Retinal pigment epithelial cell (primary cell): Measurements from ENCODE around the gene MPV17.
"Not testable (repeated sequence)": the region's sequence is repeated elsewhere in the genome, so short reads cannot be mapped to it uniquely, and the experiment has no call there.

ENCODE experiments used
- DNase-seq: peaks from one replicate; pipeline ENCODE4 v3.0.0-alpha.2; 2010; ENCODE audit warnings: low read depth
- H3K4me3 ChIP-seq: 2 replicates; pipeline ENCODE4 v1.5.1; 2011; ENCODE audit warnings: mild to moderate bottlenecking, low read length, control low read depth, moderate library complexity
- TF ChIP-seq, protein P1 (sequence below): conservative IDR thresholded peaks from 2 replicates; pipeline ENCODE4 v1.5.1; 2011; ENCODE audit warnings: low read depth, low read length, control low read depth, inconsistent platforms

MPV17 gene

DNA sequence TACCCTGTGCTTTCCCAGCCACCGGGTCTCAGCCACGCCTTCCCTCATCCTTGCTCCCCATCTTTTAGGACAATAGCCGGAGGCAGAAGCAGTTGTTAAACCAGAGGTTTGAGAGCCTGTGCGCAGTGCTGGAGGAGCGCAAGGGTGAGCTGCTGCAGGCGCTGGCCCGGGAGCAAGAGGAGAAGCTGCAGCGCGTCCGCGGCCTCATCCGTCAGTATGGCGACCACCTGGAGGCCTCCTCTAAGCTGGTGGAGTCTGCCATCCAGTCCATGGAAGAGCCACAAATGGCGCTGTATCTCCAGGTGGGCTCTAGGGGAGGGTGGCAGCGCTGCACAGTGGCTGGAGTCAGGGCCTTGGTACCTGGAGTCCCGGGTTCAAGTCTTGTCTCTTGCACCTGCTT, 17.4 kb downstream of the MPV17 start:
- TF ChIP-seq, protein P1, sequence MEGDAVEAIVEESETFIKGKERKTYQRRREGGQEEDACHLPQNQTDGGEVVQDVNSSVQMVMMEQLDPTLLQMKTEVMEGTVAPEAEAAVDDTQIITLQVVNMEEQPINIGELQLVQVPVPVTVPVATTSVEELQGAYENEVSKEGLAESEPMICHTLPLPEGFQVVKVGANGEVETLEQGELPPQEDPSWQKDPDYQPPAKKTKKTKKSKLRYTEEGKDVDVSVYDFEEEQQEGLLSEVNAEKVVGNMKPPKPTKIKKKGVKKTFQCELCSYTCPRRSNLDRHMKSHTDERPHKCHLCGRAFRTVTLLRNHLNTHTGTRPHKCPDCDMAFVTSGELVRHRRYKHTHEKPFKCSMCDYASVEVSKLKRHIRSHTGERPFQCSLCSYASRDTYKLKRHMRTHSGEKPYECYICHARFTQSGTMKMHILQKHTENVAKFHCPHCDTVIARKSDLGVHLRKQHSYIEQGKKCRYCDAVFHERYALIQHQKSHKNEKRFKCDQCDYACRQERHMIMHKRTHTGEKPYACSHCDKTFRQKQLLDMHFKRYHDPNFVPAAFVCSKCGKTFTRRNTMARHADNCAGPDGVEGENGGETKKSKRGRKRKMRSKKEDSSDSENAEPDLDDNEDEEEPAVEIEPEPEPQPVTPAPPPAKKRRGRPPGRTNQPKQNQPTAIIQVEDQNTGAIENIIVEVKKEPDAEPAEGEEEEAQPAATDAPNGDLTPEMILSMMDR = no peak
- H3K4me3 ChIP-seq = no peak overlapping the region

DNA sequence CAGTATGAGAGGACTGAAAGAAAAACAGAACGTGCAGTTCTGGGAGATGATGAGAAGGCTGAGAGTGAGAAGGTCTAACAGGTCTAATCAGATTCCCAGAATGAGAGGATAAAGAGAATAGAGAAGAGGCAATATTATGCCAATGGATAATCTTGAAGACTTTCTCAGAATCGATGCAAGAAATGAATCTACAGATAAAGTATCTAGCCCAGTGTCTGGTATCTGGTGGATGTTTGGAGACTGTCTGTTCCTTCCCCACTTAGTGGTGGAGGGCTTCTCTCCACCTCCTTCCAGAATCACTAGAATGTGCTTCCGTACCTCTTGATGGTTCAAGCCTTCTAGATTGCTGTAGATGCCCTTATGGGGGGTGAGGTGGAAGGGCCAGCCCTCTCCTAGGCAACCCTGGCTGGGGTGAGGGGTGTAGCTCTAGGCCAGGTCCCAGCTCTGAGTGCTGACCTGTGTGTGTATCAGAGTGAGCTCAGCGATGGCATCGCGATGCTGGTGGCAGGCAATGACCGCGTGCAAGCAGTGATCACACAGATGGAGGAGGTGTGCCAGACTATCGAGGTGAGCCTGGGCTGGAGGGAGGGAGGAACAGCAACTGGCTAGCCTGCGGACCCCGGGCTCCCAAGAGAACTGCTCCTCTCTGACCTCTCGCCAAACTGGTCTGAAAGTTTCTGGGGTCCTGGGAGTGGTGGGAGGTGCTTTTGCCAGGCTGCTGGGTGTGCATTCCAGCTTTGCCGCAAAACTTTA, 18.2 kb downstream of the MPV17 start:
- DNase-seq = no peak
- H3K4me3 ChIP-seq = no peak overlapping the region
- TF ChIP-seq, protein P1 = no peak

More for the DNA sequence above, 17.4 kb downstream of the MPV17 start:
- no peak for DNase-seq

DNA sequence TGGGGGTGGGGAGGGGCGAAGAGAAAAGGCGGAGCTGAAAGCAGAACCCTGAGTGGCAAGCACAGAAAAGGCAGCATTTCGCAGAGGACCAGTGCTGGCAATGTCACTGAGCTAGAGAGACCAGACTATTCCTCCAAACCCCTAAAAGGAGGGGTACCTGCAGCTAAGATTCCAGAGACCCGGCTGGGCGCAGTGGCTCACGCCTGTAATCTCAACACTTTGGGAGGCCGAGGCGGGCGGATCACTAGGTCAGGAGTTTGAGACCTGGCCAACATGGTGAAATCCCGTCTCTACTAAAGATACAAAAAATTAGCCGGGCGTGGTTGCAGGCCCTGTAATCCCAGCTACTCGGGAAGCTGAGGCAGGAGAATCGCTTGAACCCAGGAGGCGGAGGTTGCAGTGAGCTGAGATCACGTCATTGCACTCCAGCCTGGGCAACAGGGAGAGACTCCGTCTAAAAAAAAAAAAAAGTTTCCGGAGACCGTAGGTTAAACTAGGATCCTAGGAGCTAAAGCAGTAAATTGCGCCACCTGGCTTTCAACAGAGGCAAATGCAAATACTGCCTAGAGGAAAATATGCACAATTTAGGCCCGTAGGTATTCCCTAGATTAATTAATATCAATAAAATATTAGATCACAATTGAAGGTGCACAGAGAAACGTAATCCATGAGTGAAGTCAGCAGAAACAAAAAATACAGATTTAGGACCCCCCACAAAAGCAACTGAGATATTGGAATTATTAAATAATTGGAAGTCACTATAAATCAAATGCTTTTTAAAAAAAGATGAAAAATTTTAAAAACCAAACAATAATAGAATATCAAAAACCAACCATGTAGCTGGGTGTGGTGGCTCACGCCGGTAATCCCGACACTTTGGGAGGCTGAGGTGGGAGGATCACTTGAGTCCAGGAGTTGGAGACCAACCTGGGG, 19.5 kb downstream of the MPV17 start:
- TF ChIP-seq, protein P1 = peak; percentile 90
- DNase-seq = no peak
- H3K4me3 ChIP-seq = peak overlapping the region; percentile 26

DNA sequence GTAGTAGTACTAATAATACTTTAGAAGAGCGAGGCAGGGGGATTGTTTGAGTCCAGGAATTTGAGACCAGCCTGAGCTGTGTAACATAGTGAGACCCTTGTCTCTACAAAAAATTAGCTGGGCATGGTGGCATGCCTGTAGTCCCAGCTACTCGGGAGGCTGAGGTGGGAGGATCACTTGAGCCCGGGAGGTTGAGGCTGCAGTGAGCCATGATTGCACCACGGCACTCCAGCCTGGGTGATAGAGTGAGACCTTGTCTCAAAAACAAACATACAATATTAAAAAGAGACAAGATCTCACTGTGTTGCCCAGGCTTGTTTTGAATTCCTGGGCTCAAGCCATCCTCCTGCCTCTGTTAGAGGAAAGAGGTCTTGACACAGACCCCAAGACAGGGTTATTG, 22.3 kb downstream of the MPV17 start:
- not testable (repeated sequence) for DNase-seq, H3K4me3 ChIP-seq

DNA sequence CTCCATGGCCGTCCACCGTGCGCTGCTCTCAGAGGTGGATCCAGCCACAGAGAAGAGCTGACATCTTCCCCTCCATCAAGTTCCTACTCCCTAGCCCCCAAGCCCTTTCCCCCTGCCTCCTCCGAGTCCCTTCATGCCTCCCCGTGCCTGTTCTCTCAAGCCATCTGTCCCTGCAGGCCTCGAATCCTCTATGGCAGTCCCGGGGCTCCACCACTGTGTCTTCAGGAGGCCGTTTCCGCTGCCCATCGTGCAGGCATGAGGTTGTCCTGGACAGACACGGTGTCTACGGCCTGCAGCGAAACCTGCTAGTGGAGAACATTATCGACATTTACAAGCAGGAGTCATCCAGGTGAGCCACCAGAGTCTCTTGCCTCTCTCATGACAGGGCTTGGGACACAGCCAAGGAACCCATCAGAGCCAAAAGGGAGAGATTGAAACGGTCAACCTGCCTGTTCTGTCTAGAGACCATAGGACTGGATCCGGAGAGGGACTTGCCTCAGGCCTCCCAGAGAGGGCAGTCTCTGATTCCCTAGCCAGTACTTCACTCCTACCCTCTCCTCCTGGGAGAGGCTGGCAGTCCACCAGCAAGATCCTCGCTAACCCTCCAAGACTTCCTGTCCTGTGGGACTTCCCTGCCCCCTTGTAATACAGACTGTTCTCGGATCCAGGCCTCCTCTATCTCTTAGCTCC, 24.4 kb downstream of the MPV17 start:
- TF ChIP-seq, protein P1 = no peak
- DNase-seq = no peak
- H3K4me3 ChIP-seq = no peak overlapping the region

DNA sequence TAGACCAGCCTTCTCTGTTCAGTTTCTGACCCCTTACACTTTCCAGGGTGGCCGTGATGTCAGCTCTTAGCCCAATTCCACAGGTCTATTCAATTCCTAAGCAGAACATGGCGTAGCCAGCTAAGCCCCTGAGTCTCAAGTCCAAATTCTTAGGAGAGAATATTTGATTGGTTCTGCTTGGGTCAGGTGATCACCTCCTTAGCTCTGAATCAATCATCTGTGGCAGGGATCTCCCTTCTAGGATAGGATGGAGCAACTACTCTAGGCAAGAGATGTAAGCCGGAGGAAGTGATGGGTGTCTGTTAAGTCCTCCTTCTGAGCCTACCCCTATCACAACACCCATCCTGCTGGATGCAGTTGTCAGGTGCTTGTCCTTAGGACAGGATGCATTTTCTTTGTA, 25.7 kb downstream of the MPV17 start:
- no peak overlapping the region for H3K4me3 ChIP-seq
- DNase-seq = no peak
- TF ChIP-seq, protein P1 = no peak

DNA sequence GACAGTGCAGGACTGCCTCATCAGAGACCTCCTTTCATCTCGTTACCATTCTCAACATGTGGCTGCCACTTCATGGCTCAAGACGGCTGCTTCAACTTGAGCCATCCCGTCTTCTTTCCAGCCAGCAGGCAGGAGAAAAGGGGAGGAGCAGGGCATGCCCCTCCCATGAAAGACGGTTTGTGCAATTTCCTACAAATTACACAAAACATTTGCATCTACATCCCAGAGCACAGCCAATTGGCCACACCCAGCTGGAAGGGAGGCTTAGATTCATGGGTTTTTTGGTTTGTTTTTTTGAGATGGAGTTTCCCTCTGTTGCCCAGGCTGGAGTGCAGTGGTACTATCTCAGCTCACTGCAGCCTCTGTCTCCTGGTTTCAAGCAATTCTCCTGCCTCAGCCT, 26.4 kb downstream of the MPV17 start:
- no peak for DNase-seq
- TF ChIP-seq, protein P1 = no peak
- H3K4me3 ChIP-seq = no peak overlapping the region
